Measurements from ENCODE around the gene NR1H2.

DNA sequence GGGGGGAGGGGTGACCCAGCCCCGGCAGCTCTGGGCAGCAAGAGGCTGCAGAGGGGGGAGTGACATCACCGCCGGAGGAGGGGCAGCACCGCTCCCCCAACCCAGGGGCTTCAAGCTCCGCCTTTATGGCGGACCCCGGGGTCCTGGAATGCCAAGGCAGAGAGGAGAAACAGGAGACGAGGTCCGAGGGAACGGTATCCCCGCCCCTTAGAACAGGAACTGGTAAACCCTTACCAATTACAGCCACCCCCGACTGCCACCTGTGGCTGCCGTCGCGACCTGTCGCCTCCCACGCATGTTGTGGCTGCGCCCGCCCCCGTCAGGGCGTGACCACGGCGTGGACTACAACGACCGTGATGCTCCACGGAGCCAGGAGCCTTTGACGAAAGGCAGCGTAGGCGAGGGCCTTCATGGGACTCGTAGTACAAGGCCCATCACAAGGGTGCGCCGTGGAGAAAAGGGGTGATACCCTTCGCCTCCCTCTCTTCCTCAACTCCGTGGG is 43.0 kb upstream of the NR1H2 start:
- TF ChIP-seq, protein P1, sequence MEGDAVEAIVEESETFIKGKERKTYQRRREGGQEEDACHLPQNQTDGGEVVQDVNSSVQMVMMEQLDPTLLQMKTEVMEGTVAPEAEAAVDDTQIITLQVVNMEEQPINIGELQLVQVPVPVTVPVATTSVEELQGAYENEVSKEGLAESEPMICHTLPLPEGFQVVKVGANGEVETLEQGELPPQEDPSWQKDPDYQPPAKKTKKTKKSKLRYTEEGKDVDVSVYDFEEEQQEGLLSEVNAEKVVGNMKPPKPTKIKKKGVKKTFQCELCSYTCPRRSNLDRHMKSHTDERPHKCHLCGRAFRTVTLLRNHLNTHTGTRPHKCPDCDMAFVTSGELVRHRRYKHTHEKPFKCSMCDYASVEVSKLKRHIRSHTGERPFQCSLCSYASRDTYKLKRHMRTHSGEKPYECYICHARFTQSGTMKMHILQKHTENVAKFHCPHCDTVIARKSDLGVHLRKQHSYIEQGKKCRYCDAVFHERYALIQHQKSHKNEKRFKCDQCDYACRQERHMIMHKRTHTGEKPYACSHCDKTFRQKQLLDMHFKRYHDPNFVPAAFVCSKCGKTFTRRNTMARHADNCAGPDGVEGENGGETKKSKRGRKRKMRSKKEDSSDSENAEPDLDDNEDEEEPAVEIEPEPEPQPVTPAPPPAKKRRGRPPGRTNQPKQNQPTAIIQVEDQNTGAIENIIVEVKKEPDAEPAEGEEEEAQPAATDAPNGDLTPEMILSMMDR (conservative IDR thresholded peaks at IDR 0.05 in 1 of 2, IDR thresholded peaks at IDR 0.05 in 1 of 2; ENCODE audit: low read depth in 1 of 2, low read length in 2 of 2): no peak
- no peak for TF ChIP-seq EZH2 (IDR thresholded peaks at IDR 0.05; ENCODE audit: low read length, missing control alignments)
